Smooth muscle cell (in vitro differentiated cells): ENCODE results near the gene KIF16B. TPM values are rescaled to one million over a fixed set of nuclear protein-coding genes. Genes with fewer than 3 reads are reported as not detected.
"Not testable (repeated sequence)": the region's sequence is repeated elsewhere in the genome, so short reads cannot be mapped to it uniquely, and the experiment has no call there.

Experiments
- DNase-seq: peaks from one replicate; lab custom pipeline; 2025; ENCODE audit not compliant: unreplicated experiment; lab: John Stamatoyannopoulos, UW
- H2AFZ ChIP-seq: fragments of 200-600 bp; sonication (generic); 2 replicates; pipeline ENCODE4 v1.6.0; 2016; ENCODE audit warnings: antibody characterized with exemption, low read depth, mild to moderate bottlenecking
- H3F3A ChIP-seq: fragments of 200-600 bp; sonication (generic); 2 replicates; pipeline ENCODE4 v1.6.0; 2017; ENCODE audit warnings: antibody characterized with exemption, low read depth
- H3K27ac ChIP-seq: fragments of 200-600 bp; sonication (generic); 2 replicates; pipeline ENCODE4 v1.5.1; 2016; ENCODE audit warnings: low read depth, mild to moderate bottlenecking
- H3K27me3 ChIP-seq: fragments of 200-600 bp; sonication (generic); 2 replicates; pipeline ENCODE4 v1.6.1; 2016; ENCODE audit warnings: low read depth, mild to moderate bottlenecking
- H3K36me3 ChIP-seq: fragments of 200-600 bp; sonication (generic); 2 replicates; pipeline ENCODE4 v1.5.1; 2016; ENCODE audit warnings: low read depth
- H3K4me1 ChIP-seq: fragments of 200-600 bp; sonication (generic); 2 replicates; pipeline ENCODE4 v1.5.1; 2016; ENCODE audit warnings: low read depth
- H3K4me2 ChIP-seq: fragments of 200-600 bp; sonication (generic); 2 replicates; pipeline ENCODE4 v1.6.0; 2016; ENCODE audit warnings: mild to moderate bottlenecking
- H3K4me3 ChIP-seq: fragments of 200-600 bp; sonication (generic); 2 replicates; pipeline ENCODE4 v1.5.1; 2016; ENCODE audit warnings: mild to moderate bottlenecking
- H3K79me2 ChIP-seq: fragments of 200-600 bp; sonication (generic); 2 replicates; pipeline ENCODE4 v1.6.0; 2016; ENCODE audit warnings: low read depth, mild to moderate bottlenecking
- H3K9ac ChIP-seq: fragments of 200-600 bp; sonication (generic); 2 replicates; pipeline ENCODE4 v1.6.0; 2016; ENCODE audit warnings: low read depth
- H3K9me3 ChIP-seq: fragments of 200-600 bp; sonication (generic); replicated peaks from 2 replicates; pipeline ENCODE4 v1.5.1; 2016; ENCODE audit warnings: low read depth
- H4K20me1 ChIP-seq: fragments of 200-600 bp; sonication (generic); 2 replicates; pipeline ENCODE4 v1.6.0; 2016; ENCODE audit warnings: low read depth
- CTCF ChIP-seq: fragments of 200-600 bp; sonication (generic); IDR thresholded peaks from 2 replicates; pipeline ENCODE4 v1.5.1; 2017; ENCODE audit warnings: borderline replicate concordance, mild to moderate bottlenecking, antibody characterized with exemption; ENCODE audit not compliant: insufficient read depth, poor library complexity, severe bottlenecking
- WGBS: methylation state at CpG from one replicate; pipeline ENCODE4 v1.1.7; 2016; ENCODE audit warnings: low lambda C conversion rate; 5-methylcytosine and 5-hydroxymethylcytosine counted together
- polyA plus RNA-seq: library from polyadenylated mRNA; unstranded; fragments of >200 nt; fragmentation: Nextera tagmentation; extraction: Ambion mirVana; gene quantifications from 2 replicates; pipeline ENCODE4 v1.2.1, GENCODE V29; 2016
- total RNA-seq: library from RNA; depleted of rRNA; stranded (reverse); fragments of >200 nt; gene quantifications from 2 replicates; pipeline ENCODE4 v1.2.3, GENCODE V29; 2014

KIF16B gene
- total and polyA plus RNA-seq, 2 experiments from 2014 or later, result 3.6 to 12.9 TPM

- H2AFZ ChIP-seq, result no peak overlapping the region
- no peaks in the 10 kb centered on the region for H4K20me1 ChIP-seq
- no peaks in the 10 kb centered on the region for H3F3A ChIP-seq
- no peaks in the 10 kb centered on the region for H3K79me2 ChIP-seq
- no peak overlapping the region for H3K27ac ChIP-seq
- no peaks in the 10 kb centered on the region for H3K4me1 ChIP-seq
- no peak overlapping the region for H3K4me3 ChIP-seq
- no peak for DNase-seq
- no peaks in the 10 kb centered on the region for H3K27me3 ChIP-seq
- no peaks in the 10 kb centered on the region for H3K36me3 ChIP-seq
- TF ChIP-seq CTCF, result no peak
- no peak overlapping the region for H3K9ac ChIP-seq
- no peaks in the 10 kb centered on the region for H3K9me3 ChIP-seq
- WGBS, result 84% methylated on average over 5 of the region's 5 CpGs
- H3K4me2 ChIP-seq, result no peak overlapping the region
Observed at GRCh38 chr20:16262594-16262993, 310.7 kb downstream of the KIF16B start.

DNA sequence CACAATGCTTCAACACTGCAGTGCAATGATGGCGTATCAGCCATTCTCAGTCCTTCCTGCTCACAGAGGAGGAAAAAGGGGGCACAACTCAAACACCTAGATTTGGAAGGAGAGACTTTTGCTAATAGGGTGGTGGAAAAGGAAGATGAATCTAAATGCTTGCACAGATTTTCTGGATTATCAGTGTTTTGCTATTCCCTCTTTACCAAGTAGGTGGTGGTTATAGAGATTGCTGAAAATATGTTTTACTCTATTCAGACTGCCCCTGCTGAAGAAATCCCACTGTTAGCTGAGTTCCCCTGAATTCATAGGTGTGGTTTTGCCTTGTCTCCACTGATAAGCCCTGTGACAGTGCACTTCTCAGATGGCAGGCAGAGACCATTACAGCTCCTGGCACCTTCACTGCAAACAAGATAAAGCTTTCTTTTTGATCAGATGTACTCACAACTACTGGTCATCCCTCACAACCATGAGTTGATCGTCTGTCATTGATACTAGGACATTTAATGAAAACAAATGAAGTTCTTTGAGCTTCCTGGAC is 311.4 kb downstream of the KIF16B start:
- H2AFZ ChIP-seq, result no peak overlapping the region
- H3K9ac ChIP-seq, result no peak overlapping the region
- DNase-seq, result no peak
- no peaks in the 10 kb centered on the region for H3F3A ChIP-seq
- H3K36me3 ChIP-seq, result no peaks in the 10 kb centered on the region
- 89% methylated on average over 2 of the region's 2 CpGs for WGBS
- no peaks in the 10 kb centered on the region for H3K4me1 ChIP-seq
- H3K4me2 ChIP-seq, result no peak overlapping the region
- peaks cover 5% of the 10 kb centered on the region for H3K27me3 ChIP-seq
- H3K27ac ChIP-seq, result no peak overlapping the region
- no peak for TF ChIP-seq CTCF
- no peaks in the 10 kb centered on the region for H4K20me1 ChIP-seq
- no peaks in the 10 kb centered on the region for H3K9me3 ChIP-seq
- H3K79me2 ChIP-seq, result no peaks in the 10 kb centered on the region
- H3K4me3 ChIP-seq, result no peak overlapping the region

DNA sequence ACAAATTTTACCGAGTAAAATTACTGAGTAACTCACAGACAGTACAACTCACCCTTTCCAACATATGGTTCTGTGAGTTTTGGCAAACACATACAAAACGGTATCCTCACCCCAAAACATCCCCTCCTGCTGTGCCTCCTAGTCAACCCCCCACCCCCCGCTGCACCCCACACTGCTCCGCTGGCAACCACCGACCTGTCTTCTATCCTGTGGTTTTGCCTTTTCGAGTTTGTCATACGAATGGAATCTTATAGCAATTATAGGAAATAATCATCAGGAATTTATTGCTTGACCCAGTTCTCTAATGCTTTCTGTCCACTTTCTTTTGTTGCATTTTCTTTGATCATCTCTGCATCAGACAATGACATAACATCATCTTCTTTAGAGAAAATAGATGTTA is 312.3 kb downstream of the KIF16B start:
- Histone ChIP-seq H3K4me3 (no peak overlapping the region), H3K27ac (no peak overlapping the region), H3K9me3 (no peaks in the 10 kb centered on the region), H3K79me2 (no peaks in the 10 kb centered on the region), H3K4me2 (no peak overlapping the region), H3K9ac (no peak overlapping the region), H3K4me1 (no peaks in the 10 kb centered on the region), H4K20me1 (no peaks in the 10 kb centered on the region), H2AFZ (no peak overlapping the region), H3F3A (no peaks in the 10 kb centered on the region), H3K27me3 (peaks cover 5% of the 10 kb centered on the region), H3K36me3 (no peaks in the 10 kb centered on the region)
- DNase-seq, result no peak
- WGBS, result 78% methylated on average over 7 of the region's 7 CpGs
- TF ChIP-seq CTCF, result no peak

GRCh38 chr20:16260133-16260532 is 313.1 kb downstream of the KIF16B start:
- H3K9me3 ChIP-seq, DNase-seq, H3K27me3 ChIP-seq, H3K4me1 ChIP-seq, H3K4me3 ChIP-seq, H3K36me3 ChIP-seq, H2AFZ ChIP-seq, H3F3A ChIP-seq, H3K9ac ChIP-seq, H4K20me1 ChIP-seq, H3K79me2 ChIP-seq, H3K4me2 ChIP-seq, H3K27ac ChIP-seq: not testable (repeated sequence)
- 91% methylated on average over 6 of the region's 12 CpGs for WGBS
